ENCODE data around the gene COL5A1.
"Not testable (repeated sequence)": the region's sequence is repeated elsewhere in the genome, so short reads cannot be mapped to it uniquely, and the experiment has no call there.

Gene COL5A1

DNA sequence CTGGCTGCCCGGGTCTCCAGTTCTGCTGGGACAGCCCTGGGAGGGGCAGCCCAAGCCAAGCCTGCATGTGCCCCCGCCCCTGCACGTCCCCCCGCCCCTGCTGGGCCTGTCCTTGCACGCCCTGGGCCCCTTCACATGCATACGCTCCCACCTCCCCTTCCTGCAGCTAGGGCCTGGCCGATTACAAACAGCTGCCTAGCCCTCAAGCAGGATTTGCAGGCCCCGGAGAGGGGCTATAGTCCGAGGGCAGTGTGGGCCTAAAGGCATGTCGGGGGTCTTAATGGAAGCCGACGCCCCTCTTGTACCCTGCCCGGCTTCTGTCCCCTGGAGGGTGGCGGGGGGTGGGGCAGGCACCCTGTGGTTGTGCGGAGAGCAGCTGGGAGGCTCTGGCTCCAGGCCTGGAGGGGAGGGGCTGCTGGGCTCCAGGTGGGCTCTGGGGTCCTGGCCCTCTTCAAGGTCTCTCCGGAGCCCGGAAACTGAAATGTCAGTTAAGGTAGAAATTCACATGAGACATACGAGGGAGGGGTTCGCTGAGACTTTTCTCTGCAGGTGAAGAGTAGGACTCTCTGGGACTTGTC, 16.9 kb downstream of the COL5A1 start:
- DNase-seq = no peak

DNA sequence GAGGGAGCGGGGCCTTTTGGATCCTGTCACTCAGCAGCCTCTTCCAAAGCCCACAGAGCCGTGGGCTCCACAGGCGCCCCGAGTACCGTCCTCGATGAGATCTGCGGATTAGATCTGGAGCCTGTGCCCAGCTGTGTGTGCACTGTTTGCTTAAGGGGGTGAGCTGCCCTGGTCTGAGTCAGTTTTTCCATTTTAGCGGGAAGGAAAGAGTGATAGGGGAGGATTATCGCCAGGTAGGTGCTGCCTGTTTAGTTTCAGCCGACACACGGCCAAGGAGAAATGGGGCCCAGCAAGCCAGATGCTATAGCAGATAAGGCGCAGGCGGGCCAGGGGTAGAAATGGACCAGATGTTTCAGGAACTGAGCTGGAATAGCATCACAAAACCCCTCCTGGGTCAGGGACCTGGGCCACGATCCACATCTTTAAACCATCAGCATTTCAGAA, 18.1 kb downstream of the COL5A1 start:
- DNase-seq = no peak

- no peak for DNase-seq
Measured at GRCh38 chr9:134660407-134660806, 18.8 kb downstream of the COL5A1 start.

- no peak for DNase-seq
Measured at GRCh38 chr9:134661299-134661698, 19.7 kb downstream of the COL5A1 start.

- DNase-seq = no peak
Measured at GRCh38 chr9:134661791-134662142, 20.2 kb downstream of the COL5A1 start.

DNA sequence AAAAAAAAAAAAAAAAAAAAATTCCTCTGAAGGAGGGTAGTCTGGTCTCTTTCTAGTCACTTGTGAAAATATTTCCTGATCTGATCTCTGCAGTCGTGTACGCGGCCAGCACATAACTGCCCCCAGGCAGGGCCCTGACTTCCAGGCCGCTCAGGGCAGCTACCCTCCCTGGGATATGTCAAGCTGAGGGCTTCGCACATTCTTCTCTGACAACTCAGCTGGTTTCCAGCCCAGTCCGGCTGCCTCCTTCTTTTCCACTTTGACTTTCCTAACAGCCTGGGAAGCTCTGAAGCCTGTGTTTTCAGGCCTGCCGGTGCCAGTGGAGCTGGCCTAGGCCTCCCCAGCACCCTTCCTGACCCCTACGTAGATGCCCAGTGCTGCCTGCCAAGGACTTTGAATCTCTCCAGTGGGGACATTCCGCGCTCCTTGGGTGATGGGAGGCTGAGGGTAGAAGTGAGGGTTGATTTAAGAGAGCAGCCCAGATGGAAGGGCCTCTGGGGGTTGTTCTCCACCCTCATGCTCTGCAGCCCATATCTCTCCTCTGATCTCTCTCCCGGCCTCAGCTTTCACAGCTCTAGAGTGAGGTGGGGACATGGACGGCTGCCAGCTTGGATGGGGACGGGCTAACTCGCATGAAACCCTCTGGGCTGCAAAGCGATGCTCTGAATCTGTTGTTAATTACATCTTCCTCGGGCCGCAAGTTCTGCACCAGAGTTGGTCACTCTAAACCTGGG, 20.7 kb downstream of the COL5A1 start:
- no peak for DNase-seq

- no peak for DNase-seq
Measured at GRCh38 chr9:134663084-134663483, 21.5 kb downstream of the COL5A1 start.

- no peak for DNase-seq
Measured at GRCh38 chr9:134663753-134664415, 22.3 kb downstream of the COL5A1 start.

- no peak for DNase-seq
Measured at GRCh38 chr9:134664446-134664845, 22.8 kb downstream of the COL5A1 start.

DNA sequence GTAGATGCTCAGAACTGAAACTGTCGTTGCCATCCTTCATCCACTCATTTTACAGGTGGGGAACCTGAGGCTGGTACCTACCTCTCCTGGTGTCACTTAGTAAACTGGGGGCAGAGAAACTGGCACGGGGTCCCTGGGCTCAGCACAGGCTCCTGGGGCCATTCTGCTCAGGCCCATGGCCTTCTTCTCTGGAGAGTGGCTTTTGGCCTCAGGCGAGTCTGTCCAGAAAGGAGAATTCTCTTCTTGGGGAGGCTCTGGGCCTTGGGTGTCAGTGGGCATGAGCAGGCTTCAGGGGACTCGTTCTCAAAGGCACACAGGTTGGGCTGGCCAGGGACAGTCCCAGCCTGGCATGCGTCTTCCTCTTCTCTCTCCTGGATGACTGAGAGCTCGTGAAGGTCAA, 24.6 kb downstream of the COL5A1 start:
- no peak for DNase-seq

DNA sequence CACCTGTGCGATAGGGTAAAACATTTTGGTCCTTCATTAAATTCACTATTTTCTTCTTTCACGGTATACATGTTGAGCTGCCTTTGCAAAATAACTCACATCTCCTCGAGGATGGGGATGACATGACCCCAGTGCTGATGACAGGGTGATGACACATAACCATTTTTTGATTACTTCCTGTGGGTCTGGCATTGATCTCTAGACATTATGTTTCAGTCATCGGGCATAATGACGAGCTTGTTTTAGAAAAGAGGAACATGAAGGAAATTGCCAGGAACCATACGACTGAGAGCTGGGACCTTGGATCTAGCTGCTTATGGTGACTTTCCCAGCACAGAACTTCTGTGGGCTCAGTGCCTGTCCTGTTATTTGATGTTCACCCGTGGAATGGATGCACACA, 25.2 kb downstream of the COL5A1 start:
- DNase-seq = no peak

DNA sequence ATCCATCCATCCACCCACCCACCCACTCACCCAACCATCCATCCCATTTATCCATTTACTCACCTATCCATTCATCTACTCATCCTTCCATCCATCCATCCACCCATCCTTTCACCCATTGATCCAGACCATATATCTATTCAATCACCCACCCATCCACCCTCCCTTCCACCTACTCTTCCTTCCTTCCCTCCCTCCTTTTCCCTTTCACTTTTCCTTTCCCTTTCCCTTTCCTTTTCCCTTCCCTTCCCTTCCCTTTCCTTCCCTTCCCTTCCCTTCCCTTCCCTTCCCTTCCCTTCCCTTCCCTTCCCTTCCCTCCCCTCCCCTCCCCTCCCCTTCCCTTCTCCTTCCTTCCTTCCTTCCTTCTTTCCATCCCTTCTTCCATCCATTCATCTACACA, 27.4 kb downstream of the COL5A1 start:
- DNase-seq = not testable (repeated sequence)

- no peak for DNase-seq
Measured at GRCh38 chr9:134669399-134669955, 27.9 kb downstream of the COL5A1 start.

- no peak for DNase-seq
Measured at GRCh38 chr9:134670042-134670525, 28.5 kb downstream of the COL5A1 start.

GRCh38 chr9:134670851-134671281, 29.3 kb downstream of the COL5A1 start:
- DNase-seq = no peak

- no peak for DNase-seq
Measured at GRCh38 chr9:134671341-134672113, 29.9 kb downstream of the COL5A1 start.

GRCh38 chr9:134676361-134676760, 34.8 kb downstream of the COL5A1 start:
- no peak for DNase-seq

DNA sequence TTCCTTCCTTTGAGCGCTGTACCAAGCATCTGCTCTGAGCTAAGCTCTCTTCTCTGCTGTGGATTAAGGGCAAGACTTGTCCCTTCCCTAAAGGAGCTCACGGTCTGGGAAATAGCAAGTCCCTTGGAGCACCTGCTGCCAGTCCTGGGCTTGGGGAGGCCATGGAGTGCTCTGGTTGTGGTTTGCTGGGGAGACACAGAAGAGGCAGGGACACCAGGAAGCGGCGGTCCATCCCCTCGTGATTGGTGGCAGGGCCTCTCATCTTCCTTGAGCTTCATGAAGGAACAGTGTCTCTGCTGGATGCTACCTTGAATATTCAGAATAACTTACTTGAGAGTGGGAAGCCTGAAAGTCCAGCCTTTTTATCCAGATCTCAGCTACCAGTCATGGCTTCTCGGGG, 35.3 kb downstream of the COL5A1 start:
- no peak for DNase-seq

GRCh38 chr9:134677743-134678142, 36.1 kb downstream of the COL5A1 start:
- DNase-seq = no peak

DNA sequence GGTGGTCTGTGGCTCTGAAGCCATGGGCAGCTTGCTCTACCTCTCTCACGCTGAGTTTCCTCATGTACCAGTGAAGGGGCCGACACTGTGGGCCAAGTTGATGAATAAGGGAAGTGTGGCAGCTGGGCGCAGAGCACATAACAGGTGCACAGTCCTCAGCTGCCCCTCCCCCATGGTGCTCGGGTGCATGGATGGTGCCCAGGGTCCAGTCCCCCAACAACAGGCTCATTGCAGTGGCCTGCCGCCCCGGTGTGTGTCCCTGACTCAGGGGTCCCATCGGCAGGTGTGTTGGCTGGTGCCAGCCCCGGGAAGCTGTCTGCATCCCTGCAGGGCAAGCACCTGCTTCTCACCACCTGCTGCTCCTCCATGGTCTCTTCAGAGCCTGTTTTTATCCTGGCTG, 36.6 kb downstream of the COL5A1 start:
- no peak for DNase-seq

GRCh38 chr9:134678666-134679443, 37.3 kb downstream of the COL5A1 start:
- no peak for DNase-seq
